ENCODE data around the gene SLC2A11.
"Not testable (repeated sequence)": the region's sequence is repeated elsewhere in the genome, so short reads cannot be mapped to it uniquely, and the experiment has no call there.

SLC2A11 gene

GRCh38 chr22:23913661-23914353 is 56.1 kb downstream of the SLC2A11 start:
- peak; percentile 92 for DNase-seq (ENCODE audit: low read depth)
- H3K4me3 ChIP-seq (ENCODE audit: control insufficient read depth, low read depth, low read length): peak overlapping the region; percentile 56
- no peak for TF ChIP-seq CTCF (IDR thresholded peaks at IDR 0.05; ENCODE audit: control insufficient read depth, insufficient read depth, low read depth, low read length, missing control alignments)

- no peak for TF ChIP-seq CTCF (IDR thresholded peaks at IDR 0.05; ENCODE audit: control insufficient read depth, insufficient read depth, low read depth, low read length, missing control alignments)
- H3K4me3 ChIP-seq (ENCODE audit: control insufficient read depth, low read depth, low read length): no peak overlapping the region
Observed at GRCh38 chr22:23915290-23915689, 57.6 kb downstream of the SLC2A11 start.

GRCh38 chr22:23920267-23920611 is 62.6 kb downstream of the SLC2A11 start:
- not testable (repeated sequence) for H3K4me3 ChIP-seq (ENCODE audit: control insufficient read depth, low read depth, low read length); DNase-seq (ENCODE audit: low read depth)

More at GRCh38 chr22:23915290-23915689, 57.6 kb downstream of the SLC2A11 start:
- no peak for DNase-seq (ENCODE audit: low read depth)

GRCh38 chr22:23921586-23922201 is 64.0 kb downstream of the SLC2A11 start:
- not testable (repeated sequence) for DNase-seq (ENCODE audit: low read depth); H3K4me3 ChIP-seq (ENCODE audit: control insufficient read depth, low read depth, low read length)

- TF ChIP-seq CTCF (IDR thresholded peaks at IDR 0.05; ENCODE audit: control insufficient read depth, insufficient read depth, low read depth, low read length, missing control alignments): no peak
- no peak for DNase-seq (ENCODE audit: low read depth)
- H3K4me3 ChIP-seq (ENCODE audit: control insufficient read depth, low read depth, low read length): no peak overlapping the region
Observed at GRCh38 chr22:23922921-23923320, 65.2 kb downstream of the SLC2A11 start.

- DNase-seq (ENCODE audit: low read depth): no peak
- H3K4me3 ChIP-seq (ENCODE audit: control insufficient read depth, low read depth, low read length): no peak overlapping the region
- TF ChIP-seq CTCF (IDR thresholded peaks at IDR 0.05; ENCODE audit: control insufficient read depth, insufficient read depth, low read depth, low read length, missing control alignments): no peak
Observed at GRCh38 chr22:23925020-23925606, 67.4 kb downstream of the SLC2A11 start.

GRCh38 chr22:23926561-23926960 is 68.9 kb downstream of the SLC2A11 start:
- no peak for TF ChIP-seq CTCF (IDR thresholded peaks at IDR 0.05; ENCODE audit: control insufficient read depth, insufficient read depth, low read depth, low read length, missing control alignments)
- no peak for DNase-seq (ENCODE audit: low read depth)
- H3K4me3 ChIP-seq (ENCODE audit: control insufficient read depth, low read depth, low read length): no peak overlapping the region
